Astrocyte of the spinal cord (primary cell): ENCODE data around the gene RB1.

Source experiments
- DNase-seq: peaks from one replicate; pipeline ENCODE4 v3.0.0; 2011; ENCODE audit warnings: low read depth, low spot score
- H3K4me3 ChIP-seq: 2 replicates; pipeline ENCODE4 v1.5.1; 2011; ENCODE audit warnings: low read depth, mild to moderate bottlenecking, low read length, moderate library complexity
- CTCF ChIP-seq: IDR thresholded peaks from 2 replicates; pipeline ENCODE4 v1.5.1; 2012; ENCODE audit warnings: low read depth, mild to moderate bottlenecking, low read length, inconsistent platforms
- in situ Hi-C: cut with HindIII; loops from 2 replicates; pipeline ENCODE4 v1.10.0; 2017; ENCODE audit warnings: low sequenced_read_pairs

Gene RB1

GRCh38 chr13:48303359-48304142 is at the start of gene RB1:
RB1 (plus strand) TSS chr13:48303751; CDS start chr13:48303913, 162 bp downstream.
- peak within 1 kb of the TSS; percentile 61 for H3K4me3 ChIP-seq
- peak; percentile 94 for DNase-seq
- TF ChIP-seq CTCF: no peak
- in situ Hi-C loops: no loop called here

DNA sequence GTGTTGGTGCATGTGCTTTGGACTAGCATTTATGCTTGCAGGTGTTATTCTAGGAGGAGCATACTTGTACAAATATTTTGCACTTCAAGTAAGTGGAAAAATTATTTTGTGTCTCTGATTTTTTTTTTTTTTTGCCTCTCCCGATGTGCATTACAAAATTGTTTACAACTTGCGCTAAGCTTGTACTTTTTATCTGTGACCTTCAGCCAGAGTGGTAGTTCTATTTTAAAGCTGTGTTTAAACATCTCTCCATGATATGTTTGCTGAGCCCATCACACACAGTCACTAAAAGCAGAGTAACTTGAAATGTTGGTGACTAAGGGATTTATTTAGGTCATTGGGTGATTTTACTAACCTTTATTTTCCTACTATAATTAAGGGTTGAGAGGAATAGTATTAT is 49.7 kb upstream of the RB1 start:
- DNase-seq: no peak
- no peak overlapping the region for H3K4me3 ChIP-seq
- no peak for TF ChIP-seq CTCF
- in situ Hi-C loops: no loop called here

DNA sequence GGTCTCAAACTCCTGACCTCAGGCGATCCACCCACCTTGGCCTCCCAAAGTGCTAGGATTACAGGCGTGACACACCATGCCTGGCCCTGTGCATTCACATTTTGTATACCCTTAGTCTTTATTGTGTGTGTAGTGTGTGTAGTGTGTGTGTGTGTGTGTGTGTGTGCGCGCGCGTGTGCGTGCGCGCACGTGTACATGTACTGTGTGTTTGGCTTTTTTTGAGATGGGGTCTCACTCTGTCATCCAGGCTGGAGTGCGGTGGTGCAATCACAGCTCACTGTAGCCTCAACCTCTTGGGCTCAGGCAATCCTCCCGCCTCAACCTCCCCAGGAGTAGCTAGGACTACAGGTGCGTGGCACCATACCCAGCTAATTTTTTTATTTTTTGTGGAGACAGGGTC is 48.5 kb upstream of the RB1 start:
- in situ Hi-C loops: no loop called here
- TF ChIP-seq CTCF: no peak
- DNase-seq: no peak
- no peak overlapping the region for H3K4me3 ChIP-seq

DNA sequence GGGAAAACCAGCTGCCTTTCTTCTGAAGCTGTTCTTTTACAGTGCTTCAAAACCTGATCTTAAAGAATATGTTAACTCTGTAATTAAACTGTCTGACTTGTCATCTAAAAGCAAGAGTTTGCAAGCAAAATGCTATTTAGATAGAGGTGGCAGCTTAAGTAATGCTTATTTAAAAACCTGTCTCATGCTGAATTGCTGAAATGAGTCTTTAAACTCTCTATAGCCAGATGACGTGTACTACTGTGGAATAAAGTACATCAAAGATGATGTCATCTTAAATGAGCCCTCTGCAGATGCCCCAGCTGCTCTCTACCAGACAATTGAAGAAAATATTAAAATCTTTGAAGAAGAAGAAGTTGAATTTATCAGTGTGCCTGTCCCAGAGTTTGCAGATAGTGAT is 47.6 kb upstream of the RB1 start:
- no peak overlapping the region for H3K4me3 ChIP-seq
- no peak for TF ChIP-seq CTCF
- in situ Hi-C loops: no loop called here
- DNase-seq: peak; percentile 6

DNA sequence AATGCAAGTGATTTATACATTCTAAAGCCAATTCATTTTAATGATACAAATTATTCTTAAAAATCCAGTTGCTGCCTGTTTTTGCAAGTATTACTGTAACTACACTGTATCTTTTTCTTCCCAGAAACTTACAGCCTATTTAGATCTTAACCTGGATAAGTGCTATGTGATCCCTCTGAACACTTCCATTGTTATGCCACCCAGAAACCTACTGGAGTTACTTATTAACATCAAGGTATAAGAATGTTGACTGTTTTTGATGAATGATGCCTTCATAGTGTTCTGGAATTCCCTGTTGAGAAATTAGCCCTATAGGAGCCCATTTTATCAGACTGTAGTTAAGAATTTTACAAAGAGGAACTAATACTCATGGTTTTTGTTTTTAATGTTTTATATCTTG is 45.5 kb upstream of the RB1 start:
- DNase-seq: no peak
- no peak for TF ChIP-seq CTCF
- no peak overlapping the region for H3K4me3 ChIP-seq
- in situ Hi-C loops: no loop called here

GRCh38 chr13:48258430-48258829 is 45.1 kb upstream of the RB1 start:
- TF ChIP-seq CTCF: no peak
- DNase-seq: no peak
- H3K4me3 ChIP-seq: no peak overlapping the region
- in situ Hi-C loops: no loop called here

- no peak overlapping the region for H3K4me3 ChIP-seq
- no peak for DNase-seq
- in situ Hi-C loops: no loop called here
- TF ChIP-seq CTCF: no peak
Observed at GRCh38 chr13:48260970-48261369, 42.6 kb upstream of the RB1 start.
